OCI-LY3 (cell line): Measurements from ENCODE around the gene SLC25A42.

Source experiments
- H2AFZ ChIP-seq: fragments of 200-600, 300-600 bp; shearing (Covaris generic); 2 replicates; pipeline ENCODE4 v1.6.0; 2014; ENCODE audit warnings: antibody characterized with exemption, low read depth, low read length
- H3K27ac ChIP-seq: fragments of 200-600, 300-600 bp; sonication (generic); 2 replicates; pipeline ENCODE4 v1.5.1; 2014; ENCODE audit warnings: mild to moderate bottlenecking, low read length, moderate library complexity, mixed read lengths
- H3K27me3 ChIP-seq: fragments of 200-600, 300-600 bp; sonication (generic); 2 replicates; pipeline ENCODE4 v1.6.1; 2014; ENCODE audit warnings: low read depth, low read length, mixed read lengths
- H3K36me3 ChIP-seq: fragments of 200-600, 300-600 bp; sonication (generic); replicated peaks from 2 replicates; pipeline ENCODE3; 2014; ENCODE audit warnings: low read depth, low read length, mixed read lengths
- H3K4me1 ChIP-seq: fragments of 300-600, 200-600 bp; sonication (generic); 2 replicates; pipeline ENCODE4 v1.6.1; 2014; ENCODE audit warnings: low read length, mixed read lengths
- H3K4me2 ChIP-seq: fragments of 200-600, 300-600 bp; sonication (generic); 2 replicates; pipeline ENCODE4 v1.6.1; 2014; ENCODE audit warnings: low read length, mixed read lengths
- H3K4me3 ChIP-seq: fragments of 300-600, 200-600 bp; sonication (generic); 2 replicates; pipeline ENCODE4 v1.5.1; 2014; ENCODE audit warnings: antibody characterized with exemption, mild to moderate bottlenecking, low read length, moderate library complexity
- H3K79me2 ChIP-seq: fragments of 300-600, 200-600 bp; shearing (Covaris generic); 2 replicates; pipeline ENCODE4 v1.6.1; 2014; ENCODE audit warnings: mild to moderate bottlenecking, low read length, mixed read lengths
- H3K9ac ChIP-seq: fragments of 300-600, 200-600 bp; shearing (Covaris generic); 2 replicates; pipeline ENCODE4 v1.6.0; 2014; ENCODE audit warnings: mild to moderate bottlenecking, low read length, moderate library complexity
- H3K9me3 ChIP-seq: fragments of 200-600, 300-600 bp; shearing (Covaris generic); 2 replicates; pipeline ENCODE4 v1.6.1; 2014; ENCODE audit warnings: low read length, mixed read lengths; ENCODE audit not compliant: insufficient read depth
- H4K20me1 ChIP-seq: fragments of 200-600, 300-600 bp; sonication (generic); 2 replicates; pipeline ENCODE4 v1.6.1; 2016; ENCODE audit warnings: low read length, mixed read lengths; ENCODE audit not compliant: insufficient read depth
- CTCF ChIP-seq: fragments of 200-600, 300-600 bp; sonication (generic); IDR thresholded peaks from 2 replicates; pipeline ENCODE4 v1.5.1; 2014; ENCODE audit warnings: antibody characterized with exemption, low read length, low read depth
- EZH2phosphoT487 ChIP-seq: fragments of 200-600 bp; shearing (Covaris generic); IDR thresholded peaks from 2 replicates; pipeline ENCODE4 v1.6.1; 2018; ENCODE audit warnings: antibody characterized with exemption, mixed run types, low read depth

The SLC25A42 gene

DNA sequence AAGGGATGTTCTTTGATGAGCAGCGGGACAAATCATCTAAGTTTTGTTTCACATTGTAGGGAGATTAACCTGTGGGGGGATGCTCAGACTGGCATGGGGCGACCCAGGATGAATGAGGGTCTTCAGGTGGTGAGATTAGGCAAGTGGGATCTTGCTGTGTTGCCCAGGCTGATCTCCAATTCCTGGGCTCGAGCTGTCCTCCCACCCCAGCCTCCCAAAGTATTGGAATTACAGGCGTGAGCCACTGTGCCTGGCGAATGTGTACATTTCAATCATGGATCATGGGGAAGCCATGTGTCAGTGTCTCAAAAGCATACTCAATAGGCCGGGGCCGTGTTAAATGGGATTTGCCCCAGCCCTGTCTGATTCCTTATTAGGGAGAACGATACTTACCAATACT lies 8.1 kb downstream of the SLC25A42 start:
- Histone ChIP-seq H3K9me3 (no peaks in the 10 kb centered on the region), H2AFZ (no peak overlapping the region), H4K20me1 (no peaks in the 10 kb centered on the region), H3K27ac (no peak overlapping the region), H3K36me3 (no peaks in the 10 kb centered on the region), H3K4me3 (no peak overlapping the region), H3K27me3 (no peaks in the 10 kb centered on the region), H3K79me2 (no peaks in the 10 kb centered on the region), H3K4me2 (no peak overlapping the region), H3K4me1 (no peaks in the 10 kb centered on the region), H3K9ac (no peak overlapping the region)
- TF ChIP-seq CTCF (no peak), EZH2phosphoT487 (no peak)

- Histone ChIP-seq H3K9ac (no peak overlapping the region), H3K4me2 (no peak overlapping the region), H3K4me1 (no peaks in the 10 kb centered on the region), H3K27ac (no peak overlapping the region), H3K79me2 (no peaks in the 10 kb centered on the region), H3K9me3 (no peaks in the 10 kb centered on the region), H3K4me3 (no peak overlapping the region), H3K27me3 (no peaks in the 10 kb centered on the region), H4K20me1 (no peaks in the 10 kb centered on the region), H3K36me3 (no peaks in the 10 kb centered on the region), H2AFZ (no peak overlapping the region)
- no peak for TF ChIP-seq CTCF
- no peak for TF ChIP-seq EZH2phosphoT487
Observed at GRCh38 chr19:19074196-19074882, 10.5 kb downstream of the SLC25A42 start.

DNA sequence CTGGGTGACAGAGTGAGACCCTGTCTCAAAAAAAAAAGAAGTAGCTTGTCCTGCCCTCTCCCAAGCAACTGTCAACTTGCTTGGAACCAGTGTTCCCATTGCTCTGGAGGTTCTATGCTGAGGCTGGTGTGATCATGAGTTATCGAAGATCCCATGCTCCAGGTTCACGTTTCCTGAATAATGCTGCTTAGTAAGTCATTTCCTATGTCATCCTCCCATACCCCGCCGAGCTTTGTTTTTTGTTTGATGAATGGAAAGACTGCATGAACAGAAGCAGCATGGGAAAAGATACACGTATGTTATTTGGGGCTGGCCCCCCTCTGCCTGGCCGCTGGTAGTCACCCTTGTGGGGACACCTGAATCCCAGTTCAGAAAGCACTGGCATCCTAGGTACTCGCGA lies 11.3 kb downstream of the SLC25A42 start:
- Histone ChIP-seq H4K20me1 (no peaks in the 10 kb centered on the region), H3K36me3 (no peaks in the 10 kb centered on the region), H3K9ac (no peak overlapping the region), H3K79me2 (no peaks in the 10 kb centered on the region), H3K4me3 (no peak overlapping the region), H3K27ac (no peak overlapping the region), H3K4me1 (no peaks in the 10 kb centered on the region), H3K4me2 (no peak overlapping the region), H2AFZ (no peak overlapping the region), H3K9me3 (no peaks in the 10 kb centered on the region), H3K27me3 (no peaks in the 10 kb centered on the region)
- no peak for TF ChIP-seq CTCF
- no peak for TF ChIP-seq EZH2phosphoT487

- no peaks in the 10 kb centered on the region for H3K79me2 ChIP-seq
- no peak overlapping the region for H3K4me3 ChIP-seq
- no peak overlapping the region for H3K27ac ChIP-seq
- no peak overlapping the region for H2AFZ ChIP-seq
- H3K9me3 ChIP-seq, result no peaks in the 10 kb centered on the region
- H3K9ac ChIP-seq, result no peak overlapping the region
- no peaks in the 10 kb centered on the region for H3K36me3 ChIP-seq
- no peaks in the 10 kb centered on the region for H3K4me1 ChIP-seq
- TF ChIP-seq EZH2phosphoT487, result no peak
- TF ChIP-seq CTCF, result no peak
- H3K4me2 ChIP-seq, result no peak overlapping the region
- no peaks in the 10 kb centered on the region for H3K27me3 ChIP-seq
- no peaks in the 10 kb centered on the region for H4K20me1 ChIP-seq
Observed at GRCh38 chr19:19076476-19076875, 12.7 kb downstream of the SLC25A42 start.
